GM13976 (cell line): ENCODE measurements around the gene ORMDL2.

Source experiments
- DNase-seq: peaks from one replicate; pipeline ENCODE4 v3.0.0; 2012; ENCODE audit warnings: low spot score
- CTCF ChIP-seq: IDR thresholded peaks from 2 replicates; pipeline ENCODE4 v1.5.1; 2012; ENCODE audit warnings: borderline replicate concordance, mild to moderate bottlenecking; ENCODE audit not compliant: insufficient read depth; ENCODE audit errors: extremely low read depth, missing control alignments, control extremely low read depth
- in situ Hi-C: fragments of 300-500 bp; cut with MboI; formaldehyde crosslinking; loops from one replicate; pipeline ENCODE4 v1.12.0; 2022; ENCODE audit warnings: low sequenced_read_pairs, mixed read lengths, inconsistent platforms; ENCODE audit not compliant: unreplicated experiment

ORMDL2 gene

GRCh38 chr12:55847603-55848291 is 29.9 kb downstream of the ORMDL2 start:
- no peak for DNase-seq
- no peak for TF ChIP-seq CTCF
- in situ Hi-C loops, result no loop called here

DNA sequence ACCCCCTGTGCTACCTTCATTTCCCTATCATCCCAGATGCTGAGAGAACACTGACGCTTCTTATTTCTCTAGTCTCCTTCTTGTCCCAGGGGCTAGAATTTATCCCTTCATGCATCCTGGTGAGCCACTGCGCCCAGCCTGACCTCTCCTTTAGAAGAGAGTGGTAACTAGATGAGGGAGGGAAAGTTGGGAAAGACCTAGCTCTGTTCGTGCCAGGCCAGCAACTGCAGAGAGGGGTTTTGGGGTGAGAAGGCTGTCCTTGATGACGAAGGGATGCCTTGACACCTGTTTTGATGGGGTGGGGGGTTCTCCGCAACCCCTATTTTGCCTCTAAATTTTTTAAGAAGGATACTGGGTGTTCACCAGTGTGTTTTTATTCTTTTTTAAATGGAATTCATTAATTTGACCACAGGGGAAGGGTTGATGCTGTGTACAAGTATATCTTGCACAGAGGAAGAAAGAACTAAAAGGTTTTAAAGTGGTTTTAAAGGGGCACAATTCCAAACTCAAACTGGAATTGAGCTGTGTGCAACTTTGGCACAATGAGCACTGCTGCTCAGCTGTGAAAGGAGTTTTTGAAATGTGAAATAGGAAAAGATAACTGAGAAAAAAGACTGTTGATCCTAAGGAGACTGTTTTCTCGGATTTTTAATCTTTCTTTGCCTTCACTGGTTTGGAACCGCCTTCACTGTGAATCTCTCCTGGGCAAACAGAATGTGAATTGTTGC is 31.9 kb downstream of the ORMDL2 start:
- in situ Hi-C loops, result no loop called here
- DNase-seq, result no peak
- no peak for TF ChIP-seq CTCF

DNA sequence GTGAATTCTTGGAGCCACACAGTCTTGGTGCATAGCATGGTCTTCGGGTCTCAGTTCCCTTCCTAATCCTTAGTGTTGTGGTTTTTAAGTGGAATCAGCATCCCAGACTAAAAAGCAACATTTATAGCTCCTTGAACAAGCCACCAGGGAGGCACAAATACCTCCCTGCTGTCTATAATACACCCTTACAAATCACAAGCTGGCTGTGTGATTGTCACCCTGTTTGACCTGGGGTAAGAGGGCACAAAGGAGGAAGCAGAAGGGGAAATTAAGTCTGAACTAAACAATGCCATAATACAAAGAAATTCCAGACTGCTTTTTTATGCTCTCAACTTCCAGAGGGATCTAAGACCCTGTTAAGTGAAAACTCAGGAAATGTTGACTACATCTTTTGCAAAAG is 32.6 kb downstream of the ORMDL2 start:
- no peak for DNase-seq
- in situ Hi-C loops, result no loop called here
- no peak for TF ChIP-seq CTCF

DNA sequence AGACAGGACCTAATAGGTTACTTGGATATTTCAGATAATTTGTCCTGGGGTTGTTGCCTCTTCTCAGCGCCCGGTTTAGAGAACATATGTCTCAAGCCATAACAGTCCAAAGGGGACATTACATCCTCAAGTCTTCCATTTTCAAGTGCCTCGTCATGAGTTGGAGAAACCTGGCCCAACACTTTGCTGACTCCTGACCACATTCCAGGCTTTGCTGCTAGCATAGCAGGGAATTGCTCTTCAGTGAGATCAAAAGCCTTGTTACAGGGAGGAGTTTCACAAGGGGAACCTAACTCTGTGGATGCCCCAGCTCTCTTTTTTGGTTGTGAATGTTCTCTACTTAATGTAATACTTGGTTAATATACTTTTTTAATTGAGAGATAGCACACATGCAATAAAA is 33.1 kb downstream of the ORMDL2 start:
- in situ Hi-C loops, result no loop called here
- DNase-seq, result no peak
- no peak for TF ChIP-seq CTCF

GRCh38 chr12:55852740-55853139 is 34.9 kb downstream of the ORMDL2 start:
- no peak for TF ChIP-seq CTCF
- no peak for DNase-seq
- in situ Hi-C loops, result no loop called here

- TF ChIP-seq CTCF, result no peak
- in situ Hi-C loops, result no loop called here
- no peak for DNase-seq
These were observed 43.6 kb downstream of the ORMDL2 start for GRCh38 chr12:55861396-55861795.
